ENCODE measurements around the gene MAP7D2.

- TF ChIP-seq CTCF (IDR thresholded peaks at IDR 0.05) = no peak
- no peak for TF ChIP-seq SIN3A (IDR thresholded peaks at IDR 0.05; ENCODE audit: borderline replicate concordance, insufficient read depth, low read depth, low read length)
- TF ChIP-seq TCF7L2 (IDR thresholded peaks at IDR 0.05; ENCODE audit: low read depth, low read length) = no peak
- TF ChIP-seq REST (IDR thresholded peaks at IDR 0.05; ENCODE audit: insufficient read depth in 1 of 2, low read depth in 2 of 2, low read length in 1 of 2) = no peak
These were observed 14.6 kb downstream of the MAP7D2 start for GRCh38 chrX:20101934-20102581.

Data from Panc1 (cell line).